Measurements from ENCODE around the gene CLDN9.

CLDN9 gene

GRCh38 chr16:3004319-3004718 lies 8.4 kb upstream of the CLDN9 start:
- peaks cover 68% of the 10 kb centered on the region for H3K27me3 Mint-ChIP-seq (ENCODE audit: low read depth)
- no peak overlapping the region for H3K27ac Mint-ChIP-seq
- H3K4me1 Mint-ChIP-seq: peaks cover 12% of the 10 kb centered on the region
- H3K9me3 Mint-ChIP-seq: no peaks in the 10 kb centered on the region
- H3K36me3 Mint-ChIP-seq (ENCODE audit: low read depth): no peaks in the 10 kb centered on the region
- no peak overlapping the region for H3K4me3 Mint-ChIP-seq
- no peak for TF ChIP-seq CTCF (IDR thresholded peaks at IDR 0.05; ENCODE audit: unreplicated experiment in 3 of 3)

GRCh38 chr16:3004781-3005284 lies 7.9 kb upstream of the CLDN9 start:
- no peaks in the 10 kb centered on the region for H3K9me3 Mint-ChIP-seq
- no peaks in the 10 kb centered on the region for H3K36me3 Mint-ChIP-seq (ENCODE audit: low read depth)
- no peak overlapping the region for H3K27ac Mint-ChIP-seq
- H3K27me3 Mint-ChIP-seq (ENCODE audit: low read depth): peaks cover 73% of the 10 kb centered on the region
- peaks cover 12% of the 10 kb centered on the region for H3K4me1 Mint-ChIP-seq
- H3K4me3 Mint-ChIP-seq: peak overlapping the region; percentile 72 to 78 (median 73)
- TF ChIP-seq CTCF (IDR thresholded peaks at IDR 0.05; ENCODE audit: unreplicated experiment in 3 of 3): no peak

GRCh38 chr16:3007059-3007956 lies 5.4 kb upstream of the CLDN9 start:
- Mint-ChIP-seq H3K4me3 (peak overlapping the region; percentile 34 to 63 (median 46)), H3K27ac (peak overlapping the region in 1 of 3 experiments; percentile 93), H3K4me1 (peaks cover 12% of the 10 kb centered on the region), H3K27me3 (ENCODE audit: low read depth) (peaks cover 82% of the 10 kb centered on the region), H3K36me3 (ENCODE audit: low read depth) (no peaks in the 10 kb centered on the region), H3K9me3 (no peaks in the 10 kb centered on the region)
- TF ChIP-seq CTCF (IDR thresholded peaks at IDR 0.05; ENCODE audit: unreplicated experiment in 3 of 3): no peak

- no peaks in the 10 kb centered on the region for H3K36me3 Mint-ChIP-seq (ENCODE audit: low read depth)
Observed at GRCh38 chr16:3007957-3008689, 4.6 kb upstream of the CLDN9 start.

GRCh38 chr16:3008690-3009037 lies 4.1 kb upstream of the CLDN9 start:
- H3K27ac Mint-ChIP-seq: peak overlapping the region in 1 of 3 experiments; percentile 93
- no peak for TF ChIP-seq CTCF (IDR thresholded peaks at IDR 0.05; ENCODE audit: unreplicated experiment in 3 of 3)
- peaks cover 88% of the 10 kb centered on the region for H3K27me3 Mint-ChIP-seq (ENCODE audit: low read depth)
- no peaks in the 10 kb centered on the region for H3K9me3 Mint-ChIP-seq
- H3K36me3 Mint-ChIP-seq (ENCODE audit: low read depth): no peaks in the 10 kb centered on the region
- peaks cover 12% of the 10 kb centered on the region for H3K4me1 Mint-ChIP-seq
- no peak overlapping the region for H3K4me3 Mint-ChIP-seq

More at GRCh38 chr16:3007957-3008689, 4.6 kb upstream of the CLDN9 start:
- H3K27ac Mint-ChIP-seq: peak overlapping the region in 2 of 3 experiments; percentile 47 to 93
- TF ChIP-seq CTCF (IDR thresholded peaks at IDR 0.05; ENCODE audit: unreplicated experiment in 3 of 3): no peak
- H3K4me3 Mint-ChIP-seq: peak overlapping the region in 2 of 3 experiments; percentile 23 to 58
- peaks cover 12% of the 10 kb centered on the region for H3K4me1 Mint-ChIP-seq
- H3K27me3 Mint-ChIP-seq (ENCODE audit: low read depth): peaks cover 84% of the 10 kb centered on the region
- no peaks in the 10 kb centered on the region for H3K9me3 Mint-ChIP-seq
